H9 (cell line): ENCODE results near the gene ZNF221. TPM values are rescaled to one million over a fixed set of nuclear protein-coding genes. Genes with fewer than 3 reads are reported as not detected.

ENCODE experiments used
- DNase-seq: peaks from one replicate; pipeline ENCODE4 v3.0.0-alpha.2; 2017
- H2AFZ ChIP-seq: one replicate; pipeline ENCODE4 v1.6.1; 2013; ENCODE audit warnings: mild to moderate bottlenecking, low read length, control low read depth, moderate library complexity
- H2AK5ac ChIP-seq: 2 replicates; pipeline ENCODE4 v1.6.1; 2013; ENCODE audit warnings: low read length, control low read depth, mixed read lengths; ENCODE audit not compliant: insufficient read length
- H2BK120ac ChIP-seq: one replicate; pipeline ENCODE4 v1.6.1; 2013; ENCODE audit warnings: low read depth, mild to moderate bottlenecking, low read length, control low read depth, inconsistent platforms; ENCODE audit not compliant: poor library complexity, severe bottlenecking
- H2BK12ac ChIP-seq: 2 replicates; pipeline ENCODE4 v1.6.1; 2013; ENCODE audit warnings: low read length, control low read depth, mixed read lengths, low read depth; ENCODE audit not compliant: insufficient read length
- H2BK15ac ChIP-seq: 2 replicates; pipeline ENCODE4 v1.6.1; 2013; ENCODE audit warnings: low read depth, low read length, control low read depth
- H2BK20ac ChIP-seq: one replicate; pipeline ENCODE4 v1.6.1; 2013; ENCODE audit warnings: low read depth, mild to moderate bottlenecking, low read length, control low read depth, inconsistent platforms; ENCODE audit not compliant: poor library complexity, severe bottlenecking
- H2BK5ac ChIP-seq: 2 replicates; pipeline ENCODE4 v1.6.1; 2013; ENCODE audit warnings: low read length, control low read depth, mixed read lengths; ENCODE audit not compliant: insufficient read length
- H3K14ac ChIP-seq: 2 replicates; pipeline ENCODE4 v1.6.1; 2013; ENCODE audit warnings: low read length, control low read depth; ENCODE audit not compliant: insufficient read depth
- H3K18ac ChIP-seq: 2 replicates; pipeline ENCODE4 v1.6.1; 2013; ENCODE audit warnings: low read depth, mild to moderate bottlenecking, mixed read lengths, low read length, control low read depth; ENCODE audit not compliant: insufficient read length
- H3K23ac ChIP-seq: 2 replicates; pipeline ENCODE4 v1.6.1; 2013; ENCODE audit warnings: low read length, control low read depth, mixed read lengths, low read depth; ENCODE audit not compliant: insufficient read length
- H3K23me2 ChIP-seq: 2 replicates; pipeline ENCODE4 v1.6.1; 2013; ENCODE audit warnings: low read depth, mild to moderate bottlenecking, mixed read lengths, low read length, control low read depth; ENCODE audit not compliant: insufficient read length, poor library complexity, severe bottlenecking
- H3K27ac ChIP-seq: 2 replicates; pipeline ENCODE4 v1.5.1; 2013; ENCODE audit warnings: low read length, control low read depth, mixed read lengths, low read depth; ENCODE audit not compliant: insufficient read length
- H3K27me3 ChIP-seq: 2 replicates; pipeline ENCODE4 v1.6.1; 2013; ENCODE audit warnings: low read length, control low read depth, inconsistent platforms; ENCODE audit not compliant: insufficient read depth
- H3K4ac ChIP-seq: 2 replicates; pipeline ENCODE4 v1.6.1; 2013; ENCODE audit warnings: low read depth, mild to moderate bottlenecking, control low read depth, inconsistent platforms, low read length, moderate library complexity
- H3K4me1 ChIP-seq: 2 replicates; pipeline ENCODE4 v1.6.1; 2013; ENCODE audit warnings: low read length, control low read depth, inconsistent platforms; ENCODE audit not compliant: insufficient read depth
- H3K4me2 ChIP-seq: 2 replicates; pipeline ENCODE4 v1.6.1; 2013; ENCODE audit warnings: low read length, control low read depth, mixed read lengths; ENCODE audit not compliant: insufficient read length, insufficient read depth
- H3K56ac ChIP-seq: 2 replicates; pipeline ENCODE4 v1.6.1; 2013; ENCODE audit warnings: low read depth, mild to moderate bottlenecking, mixed read lengths, low read length, control low read depth; ENCODE audit not compliant: insufficient read length
- H3K79me1 ChIP-seq: 2 replicates; pipeline ENCODE4 v1.6.1; 2013; ENCODE audit warnings: low read depth, mild to moderate bottlenecking, moderate library complexity, low read length, control low read depth, inconsistent platforms; ENCODE audit not compliant: insufficient read depth, poor library complexity, severe bottlenecking
- H3K79me2 ChIP-seq: 2 replicates; pipeline ENCODE4 v1.6.1; 2013; ENCODE audit warnings: low read length, control low read depth, inconsistent platforms; ENCODE audit not compliant: insufficient read depth
- H3K9ac ChIP-seq: 2 replicates; pipeline ENCODE4 v1.6.1; 2013; ENCODE audit warnings: low read length, control low read depth, mixed read lengths; ENCODE audit not compliant: insufficient read length; ENCODE audit errors: extremely low read depth
- H3K9me3 ChIP-seq: one replicate; pipeline ENCODE4 v1.6.1; 2013; ENCODE audit warnings: low read depth, low read length, inconsistent platforms; ENCODE audit not compliant: control insufficient read depth
- H3T11ph ChIP-seq: one replicate; pipeline ENCODE4 v1.6.1; 2013; ENCODE audit warnings: mild to moderate bottlenecking, low read length, control low read depth, inconsistent platforms
- H4K20me1 ChIP-seq: one replicate; pipeline ENCODE4 v1.6.1; 2013; ENCODE audit not compliant: control insufficient read depth, insufficient read length, insufficient read depth
- H4K5ac ChIP-seq: 2 replicates; pipeline ENCODE4 v1.6.1; 2013; ENCODE audit warnings: low read depth, mild to moderate bottlenecking, mixed read lengths, low read length, control low read depth; ENCODE audit not compliant: insufficient read length
- H4K8ac ChIP-seq: replicated peaks from 2 replicates; pipeline ENCODE4 v1.6.1; 2013; ENCODE audit warnings: low read length, control low read depth, mixed read lengths, low read depth; ENCODE audit not compliant: insufficient read length
- H4K91ac ChIP-seq: 2 replicates; pipeline ENCODE4 v1.6.1; 2013; ENCODE audit warnings: low read depth, mild to moderate bottlenecking, moderate library complexity, mixed read lengths, low read length, control low read depth; ENCODE audit not compliant: insufficient read length
- H3K27ac Mint-ChIP-seq, 3 experiments: 2 replicates in 2 of 3; 3 replicates in 1 of 3; pipeline ENCODE4 v1.8.0; 2020 to 2021; ENCODE audit warnings: mixed read lengths in 3 of 3, mild to moderate bottlenecking in 1 of 3, moderate library complexity in 1 of 3
- H3K27me3 Mint-ChIP-seq: 2 replicates; pipeline ENCODE4 v1.8.0; 2021; ENCODE audit warnings: low read depth, mild to moderate bottlenecking, moderate library complexity, mixed read lengths
- H3K36me3 Mint-ChIP-seq, 3 experiments: 2 replicates in 2 of 3; 3 replicates in 1 of 3; pipeline ENCODE4 v1.8.0; 2020 to 2021; ENCODE audit warnings: low read depth in 3 of 3, mixed read lengths in 3 of 3; ENCODE audit not compliant: insufficient read depth in 1 of 3
- H3K4me1 Mint-ChIP-seq, 2 experiments: 2 replicates each; pipeline ENCODE4 v1.8.0; 2020; ENCODE audit warnings: mixed read lengths in 2 of 2
- H3K4me3 Mint-ChIP-seq, 2 experiments: 2 replicates in 1 of 2; 3 replicates in 1 of 2; pipeline ENCODE4 v1.8.0; 2020 to 2021; ENCODE audit warnings: mild to moderate bottlenecking in 2 of 2, mixed read lengths in 2 of 2, moderate library complexity in 1 of 2
- H3K9me3 Mint-ChIP-seq, 2 experiments: 2 replicates in 1 of 2; 3 replicates in 1 of 2; pipeline ENCODE4 v1.8.0; 2020; ENCODE audit warnings: mild to moderate bottlenecking in 2 of 2, mixed read lengths in 2 of 2, moderate library complexity in 1 of 2
- CTCF ChIP-seq: fragments of 200-600 bp; sonication (generic); conservative IDR thresholded peaks from 3 replicates; pipeline ENCODE4 v1.8.0; 2021; ENCODE audit warnings: antibody characterized with exemption, mild to moderate bottlenecking
- WGBS: extraction: QIAGEN DNeasy Blood & Tissue Kit; methylation state at CpG from one replicate; pipeline ENCODE4 v1.1.7; 2013; ENCODE audit warnings: missing lambda C conversion rate, low lambda C conversion rate, mixed read lengths; ENCODE audit not compliant: insufficient read length; ENCODE audit errors: extremely low coverage; 5-methylcytosine and 5-hydroxymethylcytosine counted together
- total RNA-seq: library from RNA; stranded (reverse); gene quantifications from 2 replicates; pipeline ENCODE4 v1.2.1, GENCODE V29; 2021

Gene ZNF221
- total RNA-seq, 1 experiment from 2014 or later: 8.0 TPM

- no peak overlapping the region for H4K8ac ChIP-seq
- no CpG with 5 or more reads among the region's 5 CpGs for WGBS
- Mint-ChIP-seq H3K4me1 (peaks cover 7 to 8% of the 10 kb centered on the region in 2 experiments), H3K9me3 (peaks cover 12 to 24% of the 10 kb centered on the region in 2 experiments), H3K27ac (no peak overlapping the region), H3K4me3 (peak overlapping the region in 1 of 2 experiments; percentile 94; a peak in 2 of 5 replicates), H3K36me3 (peaks cover 8 to 24% (median 14%) of the 10 kb centered on the region in 3 experiments; a peak in 6 of 7 replicates), H3K27me3 (peaks cover 16% of the 10 kb centered on the region)
- H3K79me1 ChIP-seq: no peaks in the 10 kb centered on the region
- no peaks in the 10 kb centered on the region for H3K27me3 ChIP-seq
- H3K79me2 ChIP-seq: no peaks in the 10 kb centered on the region
- no peak overlapping the region for H2BK15ac ChIP-seq
- no peak overlapping the region for H3K23ac ChIP-seq
- no peak overlapping the region for H2AK5ac ChIP-seq
- no peak overlapping the region for H3K27ac ChIP-seq
- H2BK12ac ChIP-seq: no peak overlapping the region
- H3K4me2 ChIP-seq: no peak overlapping the region
- H3K56ac ChIP-seq: no peak overlapping the region
- H4K20me1 ChIP-seq: no peaks in the 10 kb centered on the region
- no peaks in the 10 kb centered on the region for H3K4me1 ChIP-seq
- H3K4ac ChIP-seq: no peak overlapping the region
- TF ChIP-seq CTCF: no peak
- H3K18ac ChIP-seq: no peak overlapping the region
- no peak overlapping the region for H2BK20ac ChIP-seq
- H4K91ac ChIP-seq: no peak overlapping the region
- no peaks in the 10 kb centered on the region for H3K23me2 ChIP-seq
- H3T11ph ChIP-seq: no peak overlapping the region
- H3K14ac ChIP-seq: no peak overlapping the region
- H2AFZ ChIP-seq: peak overlapping the region; percentile 59
- no peak overlapping the region for H4K5ac ChIP-seq
- no peaks in the 10 kb centered on the region for H3K9me3 ChIP-seq
- DNase-seq: no peak
- H3K9ac ChIP-seq: no peak overlapping the region
- no peak overlapping the region for H2BK5ac ChIP-seq
- no peak overlapping the region for H2BK120ac ChIP-seq
These were observed 14.8 kb upstream of the ZNF221 start for GRCh38 chr19:43936188-43936587.
